K562 (cell line): ENCODE measurements around the gene EPHB3.

Source experiments
- HEY1 ChIP-seq: fragments of 250-450 bp; sonication (Bioruptor Pico); IDR thresholded peaks from 2 replicates; pipeline ENCODE4 v1.5.0; 2020; ENCODE audit warnings: mild to moderate bottlenecking, moderate library complexity, borderline replicate concordance
- MAFK ChIP-seq: IDR thresholded peaks from 2 replicates; pipeline ENCODE4 v1.6.1; 2011; ENCODE audit warnings: low read length, improper control_type of control experiment
- PHF20 ChIP-seq: fragments of 450-650 bp; IDR thresholded peaks from 2 replicates; pipeline ENCODE4 v1.6.1; 2018; ENCODE audit not compliant: partially characterized antibody
- TFAP4 ChIP-seq: sonication (generic); formaldehyde crosslinking; IDR thresholded peaks from 2 replicates; pipeline ENCODE4 v1.8.0; 2022; ENCODE audit warnings: missing genetic modification reagents, mild to moderate bottlenecking, moderate library complexity, borderline replicate concordance
- YY1 ChIP-seq, 3 experiments: IDR thresholded peaks; 2 replicates each; pipeline ENCODE4 v1.6.1; 2011; ENCODE audit warnings: low read length in 2 of 3, mild to moderate bottlenecking in 2 of 3, moderate library complexity in 2 of 3, borderline replicate concordance in 1 of 3, control low read depth in 1 of 3, low read depth in 1 of 3; ENCODE audit not compliant: insufficient read depth in 3 of 3, insufficient replicate concordance in 2 of 3, control insufficient read depth in 1 of 3, insufficient read length in 1 of 3; ENCODE audit errors: extremely low read depth in 1 of 3
- ZNF232 ChIP-seq: sonication (generic); formaldehyde crosslinking; IDR thresholded peaks from 2 replicates; pipeline ENCODE4 v1.8.0; 2022; ENCODE audit warnings: mild to moderate bottlenecking, missing genetic modification reagents
- ZNF263 ChIP-seq: sonication (generic); formaldehyde crosslinking; IDR thresholded peaks from 2 replicates; pipeline ENCODE4 v1.8.0; 2022; ENCODE audit warnings: mild to moderate bottlenecking, missing genetic modification reagents, borderline replicate concordance
- ZNF280B ChIP-seq: fragments of 250-450 bp; sonication (Bioruptor Pico); IDR thresholded peaks from 2 replicates; pipeline ENCODE4 v1.5.1; 2021; ENCODE audit warnings: mild to moderate bottlenecking
- ZNF644 ChIP-seq: fragments of 200-800 bp; sonication (Bioruptor generic); IDR thresholded peaks from 2 replicates; pipeline ENCODE4 v1.6.1; 2016; ENCODE audit warnings: low read depth, missing genetic modification characterization, missing compliant biosample characterization
- TF ChIP-seq, protein P1 (sequence below), 3 experiments: IDR thresholded peaks in 2 of 3; conservative IDR thresholded peaks in 1 of 3; 2 replicates each; pipeline ENCODE4 v1.5.1; 2011 to 2012; ENCODE audit warnings: low read length in 3 of 3, mild to moderate bottlenecking in 3 of 3, control low read depth in 2 of 3, improper control_type of control experiment in 1 of 3, inconsistent platforms in 1 of 3, low read depth in 1 of 3, mixed read lengths in 1 of 3, moderate library complexity in 1 of 3; ENCODE audit not compliant: insufficient read depth in 2 of 3
- TF ChIP-seq, protein P2 (sequence below): sonication (generic); formaldehyde crosslinking; IDR thresholded peaks from 2 replicates; pipeline ENCODE4 v1.9.0; 2022; ENCODE audit warnings: mild to moderate bottlenecking, missing genetic modification reagents

- TF ChIP-seq, protein P1, sequence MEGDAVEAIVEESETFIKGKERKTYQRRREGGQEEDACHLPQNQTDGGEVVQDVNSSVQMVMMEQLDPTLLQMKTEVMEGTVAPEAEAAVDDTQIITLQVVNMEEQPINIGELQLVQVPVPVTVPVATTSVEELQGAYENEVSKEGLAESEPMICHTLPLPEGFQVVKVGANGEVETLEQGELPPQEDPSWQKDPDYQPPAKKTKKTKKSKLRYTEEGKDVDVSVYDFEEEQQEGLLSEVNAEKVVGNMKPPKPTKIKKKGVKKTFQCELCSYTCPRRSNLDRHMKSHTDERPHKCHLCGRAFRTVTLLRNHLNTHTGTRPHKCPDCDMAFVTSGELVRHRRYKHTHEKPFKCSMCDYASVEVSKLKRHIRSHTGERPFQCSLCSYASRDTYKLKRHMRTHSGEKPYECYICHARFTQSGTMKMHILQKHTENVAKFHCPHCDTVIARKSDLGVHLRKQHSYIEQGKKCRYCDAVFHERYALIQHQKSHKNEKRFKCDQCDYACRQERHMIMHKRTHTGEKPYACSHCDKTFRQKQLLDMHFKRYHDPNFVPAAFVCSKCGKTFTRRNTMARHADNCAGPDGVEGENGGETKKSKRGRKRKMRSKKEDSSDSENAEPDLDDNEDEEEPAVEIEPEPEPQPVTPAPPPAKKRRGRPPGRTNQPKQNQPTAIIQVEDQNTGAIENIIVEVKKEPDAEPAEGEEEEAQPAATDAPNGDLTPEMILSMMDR (IDR thresholded peaks at IDR 0.05 in 2 of 3, conservative IDR thresholded peaks at IDR 0.05 in 1 of 3; ENCODE audit: insufficient read depth in 2 of 3, low read depth in 1 of 3, low read length in 3 of 3), result no peak
- no peak for TF ChIP-seq MAFK
- no peak for TF ChIP-seq HEY1 (CRISPR knock-in tag)
- no peak for TF ChIP-seq TFAP4 (CRISPR knock-in tag)
- TF ChIP-seq, protein P2, sequence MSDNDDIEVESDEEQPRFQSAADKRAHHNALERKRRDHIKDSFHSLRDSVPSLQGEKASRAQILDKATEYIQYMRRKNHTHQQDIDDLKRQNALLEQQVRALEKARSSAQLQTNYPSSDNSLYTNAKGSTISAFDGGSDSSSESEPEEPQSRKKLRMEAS, result no peak
- no peak for TF ChIP-seq ZNF644
- TF ChIP-seq ZNF232 (CRISPR knock-in tag), result no peak
- no peak for TF ChIP-seq YY1 (IDR thresholded peaks at IDR 0.05; ENCODE audit: borderline replicate concordance in 1 of 3, control insufficient read depth in 1 of 3, extremely low read depth in 1 of 3, insufficient read depth in 3 of 3, insufficient read length in 1 of 3, insufficient replicate concordance in 2 of 3, low read depth in 1 of 3, low read length in 2 of 3)
- no peak for TF ChIP-seq ZNF263 (CRISPR knock-in tag)
- no peak for TF ChIP-seq PHF20
- no peak for TF ChIP-seq ZNF280B (CRISPR knock-in tag)
These were observed 30.2 kb downstream of the EPHB3 start for GRCh38 chr3:184591789-184592188.
